SJSA1 (cell line): ENCODE measurements around the gene MTCL3. TPM values are rescaled to one million over a fixed set of nuclear protein-coding genes. Genes with fewer than 3 reads are reported as not detected.

Source experiments
- total RNA-seq: library from RNA; depleted of rRNA; stranded (reverse); fragments of >200 nt; shearing (Covaris generic); gene quantifications from 2 replicates; pipeline ENCODE4 v1.2.3, GENCODE V29; 2014; rRNA removed

The MTCL3 gene

Other genes with a start within 250 kb of the MTCL3 start
- gene ECHDC1, start 175.7 kb downstream of the MTCL3 start, total RNA-seq = 47.4 and 81.2 TPM in 2 replicates
- gene KIAA0408, start 59.9 kb downstream of the MTCL3 start, total RNA-seq = 5.1 and 5.8 TPM in 2 replicates
- gene C6orf58, start 57.8 kb upstream of the MTCL3 start, total RNA-seq = not detected in 2 replicates